NCI-H748 (cell line): ENCODE measurements around the gene SLC16A10.
"Not testable (repeated sequence)": the region's sequence is repeated elsewhere in the genome, so short reads cannot be mapped to it uniquely, and the experiment has no call there.

ENCODE experiments used
- DNase-seq: peaks from one replicate; lab custom pipeline; 2025; ENCODE audit not compliant: unreplicated experiment; lab: John Stamatoyannopoulos, UW

Gene SLC16A10

DNA sequence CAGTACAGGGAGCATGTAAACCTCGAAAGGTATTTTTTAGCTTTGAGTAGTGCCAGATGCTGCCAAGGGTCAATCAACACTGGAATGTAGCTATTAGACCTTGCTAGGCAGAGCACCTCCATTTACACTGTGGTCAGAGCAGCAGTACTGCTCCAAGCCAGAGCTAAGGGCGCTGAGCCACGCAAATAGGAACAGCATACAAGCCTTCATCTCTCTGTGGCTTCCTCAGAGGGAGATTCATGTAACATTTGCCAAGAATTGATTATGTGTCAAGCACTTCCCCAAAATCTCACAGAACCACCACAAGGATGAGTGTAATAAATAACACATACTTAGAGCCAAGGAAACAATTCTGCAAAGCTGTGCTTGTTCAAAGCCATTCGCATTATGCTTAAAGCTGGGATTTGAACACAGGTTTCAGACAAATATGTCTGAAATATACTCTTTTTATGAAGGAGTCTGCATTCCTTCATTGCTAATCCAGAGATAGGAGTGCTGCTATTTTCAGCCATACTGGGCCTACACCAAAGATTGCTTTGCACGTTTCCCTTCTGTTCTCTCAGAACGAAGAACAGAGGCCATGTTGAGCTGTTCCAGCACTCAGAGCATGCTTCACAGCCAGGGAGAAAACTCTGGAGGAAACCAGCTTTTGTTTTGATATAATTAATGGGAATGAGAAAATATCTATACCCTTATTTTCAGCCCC is 97.7 kb downstream of the SLC16A10 start:
- no peak for DNase-seq

DNA sequence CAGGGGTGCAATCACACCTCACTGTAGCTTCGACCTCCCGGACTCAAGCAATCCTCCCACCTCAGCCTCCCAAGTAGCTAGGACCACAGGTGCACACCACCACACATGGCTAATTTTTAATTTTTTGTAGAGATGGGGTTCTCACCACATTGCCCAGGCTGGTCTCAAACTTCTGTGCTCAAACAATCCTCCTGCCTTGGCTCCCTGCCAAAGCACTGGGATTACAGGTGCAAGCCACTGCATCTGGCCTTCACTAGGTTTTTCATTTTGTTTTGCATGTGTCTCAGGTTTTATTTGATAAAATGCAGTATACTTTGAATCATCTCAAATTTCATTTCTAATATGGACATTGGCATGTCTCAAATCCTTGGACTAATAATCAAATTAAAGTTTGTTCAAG is 98.7 kb downstream of the SLC16A10 start:
- DNase-seq = peak; percentile 16

DNA sequence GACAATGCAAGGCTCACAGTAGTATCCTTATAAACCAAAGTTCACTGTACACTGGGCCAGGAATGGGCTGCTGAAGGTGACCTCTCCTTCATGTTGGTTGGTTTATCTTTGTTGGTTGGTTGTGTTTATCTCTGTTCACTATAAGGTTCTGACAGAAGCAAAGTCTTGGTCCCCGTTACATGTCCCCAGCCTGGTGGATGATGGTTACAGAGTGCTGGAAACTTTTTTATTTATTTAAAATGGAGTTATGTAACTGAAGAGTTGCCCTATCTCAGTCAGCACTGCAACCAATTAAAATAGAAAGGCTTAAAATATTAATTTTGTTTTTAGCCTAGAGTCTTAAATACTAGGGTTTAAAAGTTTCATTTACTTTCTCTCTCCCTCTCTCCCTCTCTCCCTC is 100.6 kb downstream of the SLC16A10 start:
- DNase-seq = no peak

DNA sequence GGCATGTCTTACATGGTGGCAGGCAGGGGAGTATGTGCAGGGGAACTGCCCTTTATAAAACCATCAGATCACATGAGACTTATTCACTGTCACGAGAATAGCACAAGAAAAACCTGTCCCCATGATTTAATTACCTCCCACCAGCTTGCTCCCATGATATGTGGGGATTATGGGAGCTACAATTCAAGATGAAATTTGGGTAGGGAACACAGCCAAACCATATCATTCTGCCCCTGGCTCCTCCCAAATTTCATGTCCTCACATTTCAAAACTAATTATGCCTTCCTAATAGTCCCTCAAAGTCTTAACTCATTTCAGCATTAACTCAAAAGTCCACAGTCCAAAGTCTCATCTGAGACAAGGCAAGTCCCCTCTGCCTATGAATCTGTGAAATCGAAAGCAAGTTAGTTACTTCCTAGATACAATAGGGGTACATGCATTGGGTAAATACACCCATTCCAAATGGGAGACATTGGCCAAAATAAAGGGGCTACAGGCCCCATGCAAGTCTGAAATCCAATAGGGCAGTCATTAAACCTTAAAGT is 102.4 kb downstream of the SLC16A10 start:
- DNase-seq = not testable (repeated sequence)

DNA sequence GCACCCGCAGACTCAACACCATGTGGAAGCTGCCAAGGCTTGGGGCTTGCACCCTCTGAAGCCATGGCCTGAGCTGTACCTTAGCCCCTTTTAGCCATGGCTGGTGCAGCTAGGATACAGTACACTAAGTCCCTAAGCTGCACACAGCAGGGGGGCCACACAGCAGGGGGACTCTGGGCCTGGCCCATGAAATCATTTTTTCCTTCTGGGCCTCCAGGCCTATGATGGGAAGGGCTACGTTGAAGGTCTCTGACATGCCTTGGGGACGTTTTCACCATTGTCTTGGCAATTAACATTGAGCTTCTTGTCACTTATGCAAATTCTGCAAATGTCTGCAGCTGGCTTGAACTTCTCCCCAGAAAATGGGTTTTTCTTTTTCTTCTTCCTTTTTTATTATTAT is 103.3 kb downstream of the SLC16A10 start:
- no peak for DNase-seq

DNA sequence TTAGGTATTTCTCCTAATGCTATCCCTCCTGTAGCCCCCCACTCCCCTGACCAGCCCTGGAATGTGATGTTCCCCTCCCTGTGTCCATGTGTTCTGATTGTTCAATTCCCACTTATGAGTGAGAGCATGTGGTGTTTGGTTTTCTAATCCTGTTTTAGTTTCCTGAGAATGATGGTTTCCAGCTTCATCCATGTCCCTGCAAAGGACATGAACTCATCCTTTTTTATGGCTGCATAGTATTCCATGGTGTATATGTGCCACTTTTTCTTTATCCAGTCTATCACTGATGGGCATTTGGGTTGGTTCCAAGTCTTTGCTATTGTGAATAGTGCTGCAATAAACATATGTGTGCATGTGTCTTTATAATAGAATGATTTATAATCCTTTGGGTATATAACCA is 103.8 kb downstream of the SLC16A10 start:
- not testable (repeated sequence) for DNase-seq

DNA sequence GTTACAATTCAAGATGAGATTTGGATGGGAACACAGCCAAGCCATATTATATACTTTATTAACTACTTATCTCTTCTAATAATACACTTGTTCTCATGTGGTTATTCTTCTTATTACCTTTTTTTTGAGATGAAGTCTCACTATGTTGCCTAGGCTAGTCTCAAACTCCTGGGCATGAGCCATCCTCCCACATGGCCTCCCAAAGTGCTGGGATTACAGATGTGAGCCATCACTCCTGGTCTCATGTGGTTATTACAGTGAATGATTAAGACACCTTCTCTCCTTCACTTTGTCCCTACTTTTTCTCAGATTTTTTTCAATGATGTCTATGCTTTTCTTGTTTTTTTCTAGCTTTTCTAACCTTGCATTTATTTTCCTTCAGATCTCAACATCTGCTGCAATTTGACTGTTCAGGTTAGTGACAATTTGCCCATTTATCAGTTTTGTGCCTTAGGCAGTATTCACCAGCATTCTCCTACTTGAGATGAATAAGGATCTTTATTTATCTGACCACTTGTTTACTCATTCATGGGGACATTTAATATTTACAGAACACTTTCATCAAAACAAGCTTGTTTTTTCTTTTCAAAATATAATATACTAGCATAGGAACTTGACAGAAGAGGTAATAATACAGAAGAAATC is 105.7 kb downstream of the SLC16A10 start:
- no peak for DNase-seq

DNA sequence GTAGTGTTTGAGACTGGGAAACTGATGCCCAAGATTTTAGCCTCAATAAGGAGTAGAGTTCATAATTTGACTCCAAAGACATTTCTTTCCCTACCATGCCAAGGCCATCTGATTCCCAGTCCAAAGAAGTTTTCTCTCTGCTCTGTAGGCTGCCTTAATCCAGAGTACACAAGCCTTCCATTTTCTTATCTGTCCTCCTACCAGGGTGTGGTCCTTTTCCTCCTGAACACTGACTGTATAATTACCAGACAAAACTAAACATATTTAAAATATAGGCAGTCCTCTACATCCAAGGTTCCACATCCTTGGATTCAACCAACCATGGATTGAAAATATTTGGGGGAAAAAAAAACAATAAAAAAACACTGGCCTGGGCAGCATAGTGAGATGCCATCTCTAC is 108.4 kb downstream of the SLC16A10 start:
- DNase-seq = no peak

DNA sequence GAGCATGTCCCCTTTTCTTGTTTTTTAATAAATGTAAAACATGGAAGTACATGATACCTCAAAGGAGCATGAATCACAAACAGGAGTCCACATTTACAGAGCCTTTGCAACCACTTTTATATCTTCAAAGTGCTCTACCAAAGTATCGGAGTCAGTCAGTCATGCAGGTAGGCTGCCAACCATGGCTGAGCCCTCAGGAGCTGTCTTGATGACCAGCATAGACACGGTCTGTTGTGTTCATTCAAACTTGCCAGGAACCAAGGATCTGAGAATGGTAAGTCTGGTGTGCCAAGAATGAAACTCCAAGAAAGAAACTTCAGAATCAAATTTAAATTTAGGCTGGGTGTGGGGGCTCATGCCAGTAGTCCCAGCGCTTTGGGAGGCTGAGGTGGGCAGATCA is 111.5 kb downstream of the SLC16A10 start:
- DNase-seq = no peak

DNA sequence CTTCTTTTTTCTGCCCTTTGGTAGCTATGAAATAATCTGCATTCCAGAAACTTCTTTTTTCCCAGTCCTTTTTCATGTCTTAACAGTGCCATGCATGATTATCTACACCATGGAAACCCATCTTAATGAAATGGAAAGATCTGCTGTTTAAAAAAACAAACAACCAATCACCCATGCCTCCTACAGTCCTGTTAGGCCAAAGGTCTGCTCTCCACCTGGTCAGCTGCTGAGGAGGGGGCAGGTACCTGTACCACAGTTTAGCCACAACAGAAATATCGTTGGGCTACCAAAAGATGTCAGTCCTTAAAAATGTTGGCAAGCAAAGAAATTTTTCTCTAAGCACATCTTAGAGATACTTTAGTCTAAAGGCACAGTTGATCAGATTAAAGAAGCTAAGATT is 112.6 kb downstream of the SLC16A10 start:
- no peak for DNase-seq

DNA sequence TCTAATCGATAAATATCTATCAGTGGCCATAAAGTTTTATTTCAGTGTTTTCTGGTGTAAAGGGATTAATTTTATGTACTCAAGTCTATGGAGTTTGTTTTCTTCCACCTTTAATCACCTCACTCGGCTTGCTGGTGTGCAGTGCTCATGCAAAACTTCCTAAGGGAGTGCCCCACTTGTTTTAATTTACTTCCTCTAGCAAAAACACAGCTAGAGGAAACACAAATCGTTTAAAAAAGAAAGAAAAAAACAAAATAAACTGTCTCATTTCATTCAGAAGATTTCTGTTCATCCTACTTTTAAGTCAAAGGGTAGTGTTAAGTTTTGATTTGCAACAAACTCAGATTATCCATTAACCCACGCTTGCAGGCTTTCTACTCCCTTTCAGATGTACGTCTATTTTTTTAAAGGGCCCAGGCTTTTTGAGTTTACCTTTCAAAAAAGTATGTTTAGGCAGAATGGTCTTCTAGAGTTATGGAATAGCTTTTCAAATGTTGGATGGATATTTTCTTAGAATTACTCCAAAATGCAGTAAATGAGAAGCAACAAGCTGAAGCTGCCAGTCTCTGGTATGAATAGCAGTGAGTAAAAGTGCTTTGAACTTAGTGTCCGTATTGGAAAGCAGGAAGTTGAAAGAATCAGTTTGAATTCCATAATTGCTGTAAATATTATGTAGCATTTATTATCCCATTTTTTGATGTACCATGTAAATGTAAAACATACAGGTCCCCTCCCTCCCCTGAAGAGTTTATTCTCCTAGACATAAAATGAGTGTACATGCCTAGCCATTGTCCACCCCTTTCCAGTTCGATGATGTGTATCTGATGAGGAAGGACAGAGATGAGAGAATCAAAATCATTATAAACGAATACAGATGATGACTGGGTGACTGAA is 113.3 kb downstream of the SLC16A10 start:
- no peak for DNase-seq

DNA sequence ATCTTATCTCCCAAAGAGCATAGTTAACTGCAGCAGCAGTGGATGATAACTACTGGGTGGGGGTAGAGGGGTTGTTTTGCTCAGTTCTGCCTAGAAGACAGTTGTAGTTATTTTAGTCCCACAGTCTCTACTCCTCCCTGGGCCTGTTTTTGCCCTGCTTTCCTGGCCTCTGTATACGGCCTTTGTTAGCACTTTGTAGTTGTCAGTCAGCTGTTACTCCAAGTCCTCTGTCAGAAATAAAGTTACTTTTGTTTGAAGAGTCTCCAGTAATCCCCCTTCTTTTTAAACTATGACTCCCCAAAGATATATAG is 113.9 kb downstream of the SLC16A10 start:
- no peak for DNase-seq

DNA sequence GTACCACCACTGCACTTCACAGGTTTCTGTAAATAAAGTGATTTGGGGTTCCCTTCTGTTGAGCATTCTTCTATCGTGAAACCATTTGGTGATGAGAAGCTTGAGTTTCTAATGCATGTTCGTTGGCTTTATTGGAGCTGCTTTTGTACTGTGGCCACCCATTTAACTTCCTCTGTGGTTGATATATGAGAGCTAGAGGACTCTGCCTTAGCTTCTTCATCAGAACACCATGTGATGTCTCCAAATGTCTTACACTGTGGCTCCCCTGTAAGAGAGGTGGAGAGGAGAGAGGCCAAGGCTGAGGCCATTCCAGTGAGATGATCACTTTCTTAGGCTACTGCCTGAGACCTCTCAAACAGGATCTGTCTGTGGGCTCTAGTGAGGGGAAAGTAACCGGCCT is 114.5 kb downstream of the SLC16A10 start:
- no peak for DNase-seq

DNA sequence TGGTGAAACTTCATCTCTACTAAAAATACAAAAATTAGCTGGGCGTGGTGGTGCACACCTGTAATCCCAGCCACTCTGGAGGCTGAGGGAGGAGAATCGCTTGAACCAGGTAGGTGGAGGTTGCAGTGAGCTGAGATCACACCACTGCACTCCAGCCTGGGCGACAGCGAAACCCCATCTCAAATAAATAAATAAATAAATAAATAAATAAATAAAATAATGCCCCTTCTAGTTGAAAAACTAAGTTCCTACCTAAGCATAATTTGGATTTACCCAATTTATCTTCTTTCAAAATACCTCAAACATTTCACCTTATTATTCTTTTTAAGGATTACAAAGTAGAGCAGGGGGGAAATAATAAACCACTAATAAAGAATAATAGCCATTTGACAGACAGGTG is 116.2 kb downstream of the SLC16A10 start:
- not testable (repeated sequence) for DNase-seq

DNA sequence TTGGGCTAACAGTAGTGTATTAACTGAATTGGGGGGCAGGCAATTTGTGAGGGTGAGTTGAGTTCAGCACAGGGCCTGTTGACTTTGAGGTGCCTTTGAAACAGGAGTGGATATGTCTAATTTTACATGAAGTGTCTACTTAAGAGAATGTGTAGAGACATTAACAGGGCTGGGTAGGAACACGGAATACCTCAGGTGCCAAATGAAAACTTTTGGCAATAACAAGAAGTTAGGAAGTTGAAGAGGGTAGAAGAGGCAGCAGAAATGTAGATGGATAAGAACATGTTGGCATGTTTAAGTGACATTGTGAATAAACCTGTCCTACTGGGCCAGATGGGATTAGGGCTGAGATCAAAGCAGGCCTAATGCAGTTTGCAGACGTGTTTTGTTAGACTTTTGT is 117.0 kb downstream of the SLC16A10 start:
- no peak for DNase-seq

DNA sequence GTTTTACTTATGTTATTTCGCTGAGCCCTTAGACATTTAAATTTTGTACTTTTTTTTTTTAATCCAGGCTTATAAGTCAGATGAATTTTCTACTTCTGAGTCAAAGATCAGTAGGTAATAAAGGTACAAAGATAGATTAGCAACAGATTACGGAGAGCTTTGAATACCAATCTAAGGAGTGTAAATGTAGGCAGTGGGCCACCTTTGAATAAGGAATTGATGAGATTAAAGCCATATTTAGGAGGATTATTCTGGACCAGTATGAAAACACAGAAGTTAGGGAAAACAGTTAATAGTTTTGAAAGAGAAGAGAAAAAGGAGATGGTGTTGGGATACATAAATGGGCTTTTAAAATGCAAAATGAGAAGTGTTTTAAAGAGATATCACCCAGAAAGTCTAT is 117.6 kb downstream of the SLC16A10 start:
- no peak for DNase-seq

DNA sequence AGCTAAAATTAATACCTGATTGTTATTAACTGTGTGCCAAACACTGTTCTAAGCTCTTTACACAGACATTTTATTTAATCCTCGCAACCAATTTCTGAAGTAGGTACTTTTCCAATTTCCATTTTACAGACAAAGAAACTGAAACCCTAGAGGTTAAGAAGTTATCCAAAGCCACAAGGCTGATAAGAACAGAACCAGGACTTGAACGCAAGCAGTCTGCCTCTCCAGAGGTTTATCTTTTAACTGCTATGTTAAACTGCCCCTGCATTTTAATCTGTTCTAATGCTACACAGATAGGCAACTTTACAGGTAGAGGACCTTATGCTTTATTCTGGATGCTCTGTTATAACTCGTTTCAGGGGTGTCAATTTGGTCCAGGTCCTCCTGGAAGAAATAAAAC is 118.2 kb downstream of the SLC16A10 start:
- no peak for DNase-seq

DNA sequence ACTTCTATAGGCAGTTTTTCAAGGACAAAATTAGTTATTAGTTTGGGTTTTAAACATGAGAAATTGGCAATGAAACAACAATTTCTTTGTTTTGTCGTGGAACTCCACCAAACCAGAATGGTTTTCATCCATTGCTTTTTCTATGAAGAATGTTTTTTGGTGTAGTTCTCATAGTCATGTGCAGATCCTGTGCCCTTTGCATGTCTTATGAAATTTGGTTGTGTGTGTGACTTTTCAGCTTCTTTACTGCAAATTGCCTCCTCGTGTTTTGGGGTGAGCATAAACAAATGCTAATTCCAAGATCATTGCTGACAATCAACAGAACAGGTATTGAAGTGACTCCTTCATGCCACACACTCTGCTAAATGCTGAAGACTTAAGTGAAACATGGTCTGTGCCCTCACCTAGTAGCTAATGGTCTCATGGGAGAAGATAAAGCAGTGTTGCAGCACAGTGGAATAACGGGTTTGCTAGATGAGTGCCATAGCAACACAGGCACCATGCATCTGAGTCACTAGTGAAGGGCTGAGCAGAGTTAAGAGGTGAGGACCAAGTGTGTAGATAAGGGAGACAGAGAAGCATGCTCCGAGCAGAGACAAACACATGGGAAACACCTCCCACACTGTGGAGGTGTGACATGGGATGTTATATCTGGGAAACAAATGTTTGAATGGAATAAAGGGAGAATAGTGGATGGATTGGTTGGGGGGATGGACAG is 120.0 kb downstream of the SLC16A10 start:
- DNase-seq = no peak

DNA sequence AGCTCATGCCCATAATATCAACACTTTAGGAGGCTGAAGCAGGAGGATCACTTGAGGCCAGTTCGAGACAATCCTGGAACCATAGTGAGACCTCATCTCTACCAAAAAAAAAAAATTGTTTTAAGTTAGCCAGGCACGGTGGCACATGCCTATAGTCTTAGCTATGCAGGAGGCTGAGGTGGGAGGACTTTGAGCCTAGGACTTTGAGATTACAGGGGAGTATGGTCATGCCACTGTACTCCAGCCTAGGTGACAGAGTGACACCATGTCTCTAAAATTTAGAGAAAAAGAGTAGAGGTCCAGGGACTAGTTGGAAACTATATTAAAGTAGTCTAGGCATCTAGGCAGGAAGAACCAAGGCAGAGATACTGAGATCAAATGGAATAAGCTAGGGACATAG is 121.6 kb downstream of the SLC16A10 start:
- no peak for DNase-seq

DNA sequence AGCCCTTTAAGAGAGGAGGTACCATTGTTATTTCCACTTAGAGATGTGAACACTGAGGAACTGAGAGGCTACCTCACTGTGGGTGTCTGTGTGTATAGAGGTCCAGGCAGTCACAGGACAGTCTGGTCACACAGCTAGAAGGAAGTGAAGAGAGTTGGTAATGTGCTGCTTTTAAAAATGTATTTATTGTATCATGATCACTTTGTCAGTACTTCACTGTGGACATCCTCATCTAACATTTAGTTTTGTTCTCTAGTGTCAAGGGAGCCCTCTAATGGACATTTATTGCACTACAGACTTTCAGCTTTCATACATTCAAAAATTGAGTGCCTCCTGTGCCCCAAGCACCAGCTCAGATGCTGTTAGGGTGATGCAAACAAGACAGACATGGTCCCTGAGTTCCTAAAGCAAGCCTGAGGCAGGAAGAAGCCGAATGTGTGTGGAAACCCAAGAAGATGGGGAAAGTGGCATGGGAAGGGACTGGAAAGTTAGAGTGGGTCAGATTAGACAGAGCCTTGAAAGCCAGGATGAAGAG is 123.0 kb downstream of the SLC16A10 start:
- DNase-seq = peak; percentile 58
